Mononuclear cell (primary cell): ENCODE measurements around the gene ADSL. TPM values are rescaled to one million over a fixed set of nuclear protein-coding genes. Genes with fewer than 3 reads are reported as not detected.
A peak's percentile ranks its signal among the peaks of the same experiment; 100 is the strongest.
"Not testable (repeated sequence)": the region's sequence is repeated elsewhere in the genome, so short reads cannot be mapped to it uniquely, and the experiment has no call there.

Source experiments
- H3K27me3 ChIP-seq: 2 replicates; pipeline ENCODE4 v1.6.0; 2011; ENCODE audit warnings: low read length, control low read depth; ENCODE audit not compliant: insufficient read depth
- H3K4me1 ChIP-seq: 2 replicates; pipeline ENCODE4 v1.5.1; 2011; ENCODE audit warnings: mild to moderate bottlenecking, low read length, control low read depth; ENCODE audit not compliant: insufficient read depth
- H3K4me3 ChIP-seq: 2 replicates; pipeline ENCODE4 v1.5.1; 2011; ENCODE audit warnings: mild to moderate bottlenecking, low read length, moderate library complexity
- H3K9me3 ChIP-seq: 2 replicates; pipeline ENCODE4 v1.5.1; 2011; ENCODE audit warnings: low read depth, mild to moderate bottlenecking, control low read depth, low read length
- total RNA-seq: library from RNA; depleted of rRNA; stranded (reverse); fragments of >200 nt; gene quantifications from one replicate; pipeline ENCODE4 v1.2.3, GENCODE V29; 2012

Gene ADSL
- total RNA-seq: 82.0 TPM

- Histone ChIP-seq H3K9me3 (no peaks in the 10 kb centered on the region), H3K4me1 (peaks cover 54% of the 10 kb centered on the region), H3K27me3 (no peaks in the 10 kb centered on the region), H3K4me3 (peak within 1 kb of the TSS; percentile 95)
These were observed at the start of gene ADSL for GRCh38 chr22:40346185-40347118. TSS of gene ADSL (plus strand) at chr22:40346500. CDS start at chr22:40346559, 59 bp downstream.

GRCh38 chr22:40300316-40300715 is 46.0 kb upstream of the ADSL start:
- no peaks in the 10 kb centered on the region for H3K27me3 ChIP-seq

GRCh38 chr22:40300884-40301672 is 45.2 kb upstream of the ADSL start:
- Histone ChIP-seq H3K27me3 (no peaks in the 10 kb centered on the region), H3K9me3 (no peaks in the 10 kb centered on the region), H3K4me1 (no peaks in the 10 kb centered on the region), H3K4me3 (no peak overlapping the region)

More at GRCh38 chr22:40300316-40300715, 46.0 kb upstream of the ADSL start:
- Histone ChIP-seq H3K4me3 (no peak overlapping the region), H3K9me3 (no peaks in the 10 kb centered on the region), H3K4me1 (no peaks in the 10 kb centered on the region)

DNA sequence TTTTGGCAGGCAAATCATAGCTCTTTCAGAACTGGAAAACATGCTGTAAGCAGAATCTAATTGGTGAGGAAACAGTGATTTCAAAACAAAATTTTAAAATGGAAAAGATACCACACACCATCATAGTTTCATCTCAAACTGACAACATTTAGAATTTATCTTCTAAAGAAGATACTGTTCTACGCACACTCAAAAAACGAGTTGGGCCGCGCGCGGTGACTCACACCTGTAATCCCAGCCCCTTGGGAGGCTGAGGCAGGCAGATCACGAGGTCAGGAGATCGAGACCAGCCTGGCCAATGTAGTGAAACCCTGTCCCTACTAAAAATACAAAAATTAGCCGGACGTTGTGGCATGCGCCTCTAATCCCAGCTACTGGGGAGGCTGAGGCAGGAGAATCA is 44.2 kb upstream of the ADSL start:
- Histone ChIP-seq H3K27me3 (no peaks in the 10 kb centered on the region), H3K4me1 (no peaks in the 10 kb centered on the region), H3K4me3 (no peak overlapping the region), H3K9me3 (no peaks in the 10 kb centered on the region)

DNA sequence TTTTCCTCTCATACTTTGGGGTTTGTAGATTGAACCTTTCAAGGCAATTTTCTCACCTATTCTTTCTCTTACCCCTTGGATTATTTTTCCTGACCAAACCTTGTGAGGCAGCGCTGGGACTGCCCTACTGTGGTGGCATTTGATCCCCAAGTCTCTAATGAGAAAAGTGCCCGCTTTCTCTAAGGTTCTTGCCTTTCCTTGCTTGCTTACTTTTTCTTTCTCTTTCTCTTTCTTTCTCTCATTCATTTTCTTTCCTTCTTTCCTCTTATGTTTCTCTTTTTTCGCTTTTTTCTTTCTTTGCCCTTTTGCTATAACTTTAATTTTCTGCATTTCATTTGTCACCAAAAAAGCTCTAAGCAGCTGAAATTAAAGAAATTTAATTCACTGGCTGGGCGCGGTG is 40.7 kb upstream of the ADSL start:
- Histone ChIP-seq H3K4me1 (no peaks in the 10 kb centered on the region), H3K4me3 (no peak overlapping the region), H3K27me3 (no peaks in the 10 kb centered on the region), H3K9me3 (no peaks in the 10 kb centered on the region)

DNA sequence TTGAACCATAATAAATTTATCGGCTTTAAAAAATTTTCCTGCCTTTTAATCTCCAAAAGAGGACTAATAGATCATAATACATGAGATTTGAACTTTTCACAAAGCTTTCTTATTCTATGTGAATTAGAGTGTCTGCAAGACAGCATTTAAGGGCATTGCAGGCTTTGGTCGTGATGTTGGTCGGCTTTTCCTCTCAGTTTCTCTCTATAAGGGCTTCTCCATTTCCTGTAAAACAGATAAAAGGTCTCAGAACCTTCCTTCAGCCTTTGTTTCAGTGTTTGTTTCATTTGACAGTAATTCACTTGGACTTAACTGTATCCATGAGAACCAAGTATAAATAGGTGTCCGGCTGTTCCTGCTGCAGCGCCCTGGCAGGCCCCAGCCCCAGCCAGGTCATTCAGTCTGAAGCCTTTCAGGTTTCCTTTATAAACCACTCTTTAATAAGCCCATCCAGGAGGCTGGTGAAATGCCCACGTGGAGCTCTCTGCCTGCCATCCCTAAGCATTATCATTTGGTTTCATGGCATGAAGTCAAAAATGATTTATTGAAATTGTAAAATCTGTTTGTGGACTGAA is 37.2 kb upstream of the ADSL start:
- Histone ChIP-seq H3K9me3 (no peaks in the 10 kb centered on the region), H3K4me1 (peaks cover 15% of the 10 kb centered on the region), H3K4me3 (no peak overlapping the region), H3K27me3 (no peaks in the 10 kb centered on the region)

- H3K4me1 ChIP-seq: peaks cover 19% of the 10 kb centered on the region
- no peaks in the 10 kb centered on the region for H3K27me3 ChIP-seq
- no peak overlapping the region for H3K4me3 ChIP-seq
- no peaks in the 10 kb centered on the region for H3K9me3 ChIP-seq
These were observed 36.7 kb upstream of the ADSL start for GRCh38 chr22:40309631-40310030.

DNA sequence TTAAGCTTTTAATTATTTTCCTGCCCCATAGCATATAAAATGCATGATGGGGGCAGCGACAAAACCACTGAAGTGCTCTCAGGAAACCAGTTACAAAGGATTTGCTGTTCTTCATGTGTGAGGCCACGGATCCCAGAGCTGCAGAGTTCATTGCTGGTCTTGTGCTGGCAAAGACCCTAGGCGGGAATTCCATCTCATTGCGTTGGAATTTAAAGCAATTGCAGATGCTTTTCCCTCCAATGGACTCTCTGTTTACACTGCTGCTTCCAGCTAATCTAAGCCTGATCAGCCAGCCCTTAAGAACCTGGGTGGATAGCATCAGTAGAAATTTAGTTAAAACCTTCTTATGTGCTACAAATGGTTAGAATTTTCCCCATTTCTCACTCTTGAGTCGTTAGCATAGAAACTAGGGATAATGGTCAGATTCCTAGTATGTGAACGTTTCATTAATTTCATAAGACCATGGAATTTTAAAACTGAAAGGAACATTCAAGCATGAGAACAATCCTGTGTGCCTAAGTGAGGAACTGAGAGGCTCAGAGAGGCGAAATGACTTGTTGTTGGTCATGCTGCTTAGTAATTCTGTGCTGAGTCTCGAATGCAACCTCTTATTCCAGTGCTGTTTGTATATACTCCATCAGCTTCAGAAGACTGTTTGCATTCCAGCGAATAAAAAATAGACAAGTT is 36.1 kb upstream of the ADSL start:
- H3K27me3 ChIP-seq: no peaks in the 10 kb centered on the region

DNA sequence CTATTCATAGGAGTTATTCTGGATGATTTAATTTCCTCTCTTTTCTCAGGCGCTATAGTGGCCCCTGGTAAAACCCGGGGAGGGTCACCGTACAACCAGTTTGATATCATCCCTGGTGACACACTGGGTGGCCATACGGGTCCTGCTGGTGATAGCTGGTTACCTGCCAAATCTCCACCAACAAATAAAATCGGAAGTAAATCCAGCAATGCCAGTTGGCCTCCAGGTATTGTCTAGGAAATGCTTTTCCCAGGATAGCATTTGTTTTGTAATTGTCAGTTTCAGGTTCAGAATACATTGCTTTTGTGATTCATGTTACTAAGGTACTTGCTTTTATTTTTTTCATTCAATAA is 35.6 kb upstream of the ADSL start:
- H3K4me1 ChIP-seq: peaks cover 19% of the 10 kb centered on the region
- H3K4me3 ChIP-seq: no peak overlapping the region
- H3K27me3 ChIP-seq: no peaks in the 10 kb centered on the region
- H3K9me3 ChIP-seq: no peaks in the 10 kb centered on the region

More for the DNA sequence above, 36.1 kb upstream of the ADSL start:
- Histone ChIP-seq H3K9me3 (no peaks in the 10 kb centered on the region), H3K4me3 (no peak overlapping the region), H3K4me1 (peaks cover 19% of the 10 kb centered on the region)

GRCh38 chr22:40311646-40312045 is 34.7 kb upstream of the ADSL start:
- H3K27me3 ChIP-seq, H3K4me3 ChIP-seq, H3K9me3 ChIP-seq: not testable (repeated sequence)
- H3K4me1 ChIP-seq: peaks cover 19% of the 10 kb centered on the region

GRCh38 chr22:40312050-40312449 is 34.2 kb upstream of the ADSL start:
- Histone ChIP-seq H3K9me3 (no peaks in the 10 kb centered on the region), H3K27me3 (no peaks in the 10 kb centered on the region), H3K4me3 (no peak overlapping the region), H3K4me1 (peaks cover 19% of the 10 kb centered on the region)

DNA sequence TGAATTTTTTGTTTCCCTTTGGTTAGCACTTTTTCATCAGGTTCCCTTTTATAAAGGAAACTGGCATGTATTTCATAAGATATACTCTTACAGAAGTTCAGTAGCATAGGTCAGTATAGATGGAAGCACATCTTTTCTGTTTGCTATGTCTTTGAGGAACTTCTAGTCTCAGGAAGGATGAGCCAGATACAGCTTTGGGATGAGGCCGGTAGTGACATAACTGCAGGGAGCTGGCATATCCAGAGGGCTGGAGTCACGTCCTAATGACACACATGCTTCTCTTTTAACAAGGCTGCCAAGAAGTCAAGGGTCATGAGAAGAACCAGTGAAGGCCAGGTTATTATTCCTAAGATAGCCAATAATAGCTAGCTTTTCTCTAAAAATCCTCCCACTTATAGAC is 33.3 kb upstream of the ADSL start:
- Histone ChIP-seq H3K4me3 (no peak overlapping the region), H3K9me3 (no peaks in the 10 kb centered on the region), H3K4me1 (peaks cover 19% of the 10 kb centered on the region), H3K27me3 (no peaks in the 10 kb centered on the region)

- H3K4me1 ChIP-seq: peaks cover 19% of the 10 kb centered on the region
- H3K9me3 ChIP-seq: no peaks in the 10 kb centered on the region
These were observed 32.3 kb upstream of the ADSL start for GRCh38 chr22:40314041-40314440.

GRCh38 chr22:40320687-40321086 is 25.6 kb upstream of the ADSL start:
- peaks cover 18% of the 10 kb centered on the region for H3K4me1 ChIP-seq
- H3K4me3 ChIP-seq: no peak overlapping the region
- no peaks in the 10 kb centered on the region for H3K9me3 ChIP-seq
- no peaks in the 10 kb centered on the region for H3K27me3 ChIP-seq

More at GRCh38 chr22:40314041-40314440, 32.3 kb upstream of the ADSL start:
- Histone ChIP-seq H3K4me3 (no peak overlapping the region), H3K27me3 (no peaks in the 10 kb centered on the region)

GRCh38 chr22:40322021-40322420 is 24.3 kb upstream of the ADSL start:
- peaks cover 22% of the 10 kb centered on the region for H3K4me1 ChIP-seq
- H3K27me3 ChIP-seq: no peaks in the 10 kb centered on the region
- H3K4me3 ChIP-seq: no peak overlapping the region
- no peaks in the 10 kb centered on the region for H3K9me3 ChIP-seq
